Left ventricle myocardium inferior (tissue), 1 donor: ENCODE data around the gene SLCO2B1. TPM values are rescaled to one million over a fixed set of nuclear protein-coding genes. Genes with fewer than 3 reads are reported as not detected.

Experiments
- DNase-seq: peaks from one replicate; pipeline ENCODE4 v3.0.0-alpha.2; 2020
- H3K27ac ChIP-seq: fragments of 200-600 bp; replicated peaks from 2 replicates; pipeline ENCODE4 v1.8.0; 2021
- H3K27me3 ChIP-seq: fragments of 200-600 bp; 2 replicates; pipeline ENCODE4 v1.8.0; 2021; ENCODE audit warnings: low read depth
- H3K36me3 ChIP-seq: fragments of 200-600 bp; 2 replicates; pipeline ENCODE4 v1.8.0; 2021
- H3K4me1 ChIP-seq: fragments of 200-600 bp; 2 replicates; pipeline ENCODE4 v1.8.0; 2021
- H3K4me3 ChIP-seq: fragments of 200-600 bp; 2 replicates; pipeline ENCODE4 v1.8.0; 2021; ENCODE audit warnings: mild to moderate bottlenecking, moderate library complexity
- H3K9me3 ChIP-seq: fragments of 200-600 bp; replicated peaks from 2 replicates; pipeline ENCODE4 v1.8.0; 2021
- intact Hi-C: fragments of 100-400 bp; cut with micrococcal nuclease; formaldehyde crosslinking; loops from one replicate; pipeline ENCODE4 v1.11.0; 2022
- total RNA-seq: library from RNA; stranded (reverse); fragmentation: NEBNext Ultra II Directional; extraction: Animal tissue kit (Norgen Biotek cat#: 25700); gene quantifications from one replicate; pipeline ENCODE4 v1.2.1, GENCODE V29; 2021
- TF ChIP-seq, protein P1 (sequence below): fragments of 200-600 bp; IDR thresholded peaks from 2 replicates; pipeline ENCODE4 v1.8.0; 2021; ENCODE audit warnings: antibody characterized with exemption, mild to moderate bottlenecking, borderline replicate concordance
- donor health status: DM: no; HTN: yes; CAD: no; lungs with severe emphysema.

Gene SLCO2B1
- total RNA-seq, 1 donor from 2014 or later, result 22.7 TPM

DNA sequence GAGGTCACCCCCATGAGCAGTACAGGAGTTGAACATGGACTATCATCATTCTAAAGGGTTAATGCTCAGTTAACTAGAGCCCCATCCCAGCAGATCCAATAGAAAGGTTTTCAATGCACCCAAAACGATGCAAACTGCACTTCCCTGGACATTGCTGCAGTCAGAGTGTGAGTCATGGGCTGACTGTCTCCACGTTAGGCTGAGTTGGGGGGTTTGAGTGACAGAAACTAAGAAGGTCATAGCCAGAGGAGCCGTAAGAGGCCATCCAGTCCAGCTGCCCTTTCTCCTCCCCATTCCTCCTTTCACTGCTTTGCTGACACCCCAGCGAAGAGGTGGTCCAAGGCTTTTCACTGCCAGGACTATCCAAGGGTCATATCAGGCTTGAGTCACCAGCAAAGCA is 43.7 kb upstream of the SLCO2B1 start:
- no peaks in the 10 kb centered on the region for H3K36me3 ChIP-seq
- TF ChIP-seq, protein P1, sequence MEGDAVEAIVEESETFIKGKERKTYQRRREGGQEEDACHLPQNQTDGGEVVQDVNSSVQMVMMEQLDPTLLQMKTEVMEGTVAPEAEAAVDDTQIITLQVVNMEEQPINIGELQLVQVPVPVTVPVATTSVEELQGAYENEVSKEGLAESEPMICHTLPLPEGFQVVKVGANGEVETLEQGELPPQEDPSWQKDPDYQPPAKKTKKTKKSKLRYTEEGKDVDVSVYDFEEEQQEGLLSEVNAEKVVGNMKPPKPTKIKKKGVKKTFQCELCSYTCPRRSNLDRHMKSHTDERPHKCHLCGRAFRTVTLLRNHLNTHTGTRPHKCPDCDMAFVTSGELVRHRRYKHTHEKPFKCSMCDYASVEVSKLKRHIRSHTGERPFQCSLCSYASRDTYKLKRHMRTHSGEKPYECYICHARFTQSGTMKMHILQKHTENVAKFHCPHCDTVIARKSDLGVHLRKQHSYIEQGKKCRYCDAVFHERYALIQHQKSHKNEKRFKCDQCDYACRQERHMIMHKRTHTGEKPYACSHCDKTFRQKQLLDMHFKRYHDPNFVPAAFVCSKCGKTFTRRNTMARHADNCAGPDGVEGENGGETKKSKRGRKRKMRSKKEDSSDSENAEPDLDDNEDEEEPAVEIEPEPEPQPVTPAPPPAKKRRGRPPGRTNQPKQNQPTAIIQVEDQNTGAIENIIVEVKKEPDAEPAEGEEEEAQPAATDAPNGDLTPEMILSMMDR, result no peak
- no peak overlapping the region for H3K4me3 ChIP-seq
- intact Hi-C loops, result no loop called here
- peaks cover 36% of the 10 kb centered on the region for H3K27me3 ChIP-seq
- H3K4me1 ChIP-seq, result no peaks in the 10 kb centered on the region
- no peak overlapping the region for H3K27ac ChIP-seq
- H3K9me3 ChIP-seq, result peaks cover 13% of the 10 kb centered on the region
- DNase-seq, result no peak

DNA sequence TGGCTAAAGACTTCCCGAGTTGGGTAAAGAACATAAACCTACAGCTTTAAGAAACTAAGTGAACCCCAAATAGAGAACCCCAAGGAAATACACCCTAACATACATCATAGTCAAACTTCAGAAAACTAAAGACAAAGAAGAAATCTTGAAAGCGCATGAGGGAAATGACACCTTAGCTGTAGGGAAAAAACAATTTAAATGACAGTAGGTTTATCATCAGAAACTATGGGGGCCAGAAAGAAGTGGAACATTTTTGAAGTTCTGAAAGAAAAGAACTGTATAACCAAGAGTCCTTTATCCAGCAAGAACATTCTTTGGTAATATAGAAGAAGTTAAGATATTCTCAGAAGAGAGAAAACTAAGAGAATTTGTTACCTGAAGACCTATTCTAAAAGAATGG is 38.7 kb upstream of the SLCO2B1 start:
- Histone ChIP-seq H3K9me3 (peaks cover 38% of the 10 kb centered on the region), H3K36me3 (no peaks in the 10 kb centered on the region), H3K27ac (no peak overlapping the region), H3K4me1 (no peaks in the 10 kb centered on the region), H3K4me3 (no peak overlapping the region), H3K27me3 (peaks cover 12% of the 10 kb centered on the region)
- TF ChIP-seq, protein P1, result no peak
- DNase-seq, result no peak
- intact Hi-C loops, result no loop called here

DNA sequence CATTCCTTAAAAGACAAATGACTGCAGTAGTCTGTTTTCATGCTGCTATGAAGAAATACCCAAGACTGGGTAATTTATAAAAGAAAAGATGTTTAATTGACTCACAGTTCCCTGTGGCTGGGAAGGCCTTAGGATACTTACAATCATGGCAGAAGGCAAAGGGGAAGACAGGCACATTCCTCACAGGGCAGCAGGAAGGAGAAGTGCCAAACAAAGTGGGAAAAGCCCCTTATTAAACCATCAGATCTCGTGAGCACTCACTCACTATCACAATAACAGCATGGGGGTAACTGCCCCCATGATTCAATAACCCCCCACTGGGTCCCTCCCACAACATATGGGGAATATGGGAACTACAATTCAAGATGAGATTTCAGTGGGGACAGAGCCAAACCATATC is 37.9 kb upstream of the SLCO2B1 start:
- H3K36me3 ChIP-seq, result no peaks in the 10 kb centered on the region
- DNase-seq, result no peak
- H3K27ac ChIP-seq, result no peak overlapping the region
- no peak overlapping the region for H3K4me3 ChIP-seq
- intact Hi-C loops, result no loop called here
- H3K9me3 ChIP-seq, result peaks cover 38% of the 10 kb centered on the region
- TF ChIP-seq, protein P1, result no peak
- H3K27me3 ChIP-seq, result peaks cover 13% of the 10 kb centered on the region
- H3K4me1 ChIP-seq, result no peaks in the 10 kb centered on the region

DNA sequence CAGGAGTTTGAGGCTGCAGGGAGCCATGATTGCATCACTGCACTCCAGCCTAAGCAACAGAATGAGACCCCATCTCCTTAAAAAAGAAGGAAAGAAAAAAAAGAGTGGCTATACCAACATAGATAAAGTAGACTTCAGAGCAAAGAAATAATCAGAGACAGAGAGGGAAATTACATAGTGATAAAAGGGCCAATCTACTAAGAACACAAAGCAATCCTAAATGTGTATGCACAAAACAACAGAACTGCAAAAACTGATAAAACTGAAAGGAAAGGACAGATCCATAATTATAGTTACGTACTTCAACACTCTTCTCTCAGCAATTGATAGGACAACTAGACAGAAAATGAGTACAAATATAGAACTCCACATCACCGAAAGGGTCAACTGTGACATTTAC is 36.4 kb upstream of the SLCO2B1 start:
- Histone ChIP-seq H3K27me3 (peaks cover 26% of the 10 kb centered on the region), H3K27ac (no peak overlapping the region), H3K36me3 (no peaks in the 10 kb centered on the region), H3K9me3 (peaks cover 48% of the 10 kb centered on the region), H3K4me1 (no peaks in the 10 kb centered on the region), H3K4me3 (no peak overlapping the region)
- intact Hi-C loops, result no loop called here
- TF ChIP-seq, protein P1, result no peak
- DNase-seq, result no peak

DNA sequence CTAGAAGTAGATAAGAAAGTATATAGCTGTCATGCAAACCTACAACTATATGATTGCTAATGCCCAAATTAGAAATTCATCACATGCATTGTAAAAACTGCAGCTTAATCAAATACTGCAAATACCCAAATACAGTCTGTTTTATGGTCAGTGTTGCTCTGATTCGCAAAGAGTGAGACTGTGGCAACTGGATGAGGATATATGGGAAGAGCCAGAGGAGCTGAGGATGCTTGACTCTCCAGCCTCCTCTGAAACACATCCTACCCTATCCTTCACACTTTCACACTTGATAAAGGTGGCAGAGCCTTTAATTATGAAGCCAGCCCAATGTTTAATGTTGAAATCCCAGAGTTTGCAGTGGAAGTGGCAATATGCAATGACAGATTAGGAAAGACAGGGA is 32.3 kb upstream of the SLCO2B1 start:
- H3K36me3 ChIP-seq, result no peaks in the 10 kb centered on the region
- no peak for DNase-seq
- H3K4me1 ChIP-seq, result no peaks in the 10 kb centered on the region
- TF ChIP-seq, protein P1, result no peak
- intact Hi-C loops, result no loop called here
- peaks cover 18% of the 10 kb centered on the region for H3K27me3 ChIP-seq
- H3K27ac ChIP-seq, result no peak overlapping the region
- peaks cover 21% of the 10 kb centered on the region for H3K9me3 ChIP-seq
- H3K4me3 ChIP-seq, result no peak overlapping the region

DNA sequence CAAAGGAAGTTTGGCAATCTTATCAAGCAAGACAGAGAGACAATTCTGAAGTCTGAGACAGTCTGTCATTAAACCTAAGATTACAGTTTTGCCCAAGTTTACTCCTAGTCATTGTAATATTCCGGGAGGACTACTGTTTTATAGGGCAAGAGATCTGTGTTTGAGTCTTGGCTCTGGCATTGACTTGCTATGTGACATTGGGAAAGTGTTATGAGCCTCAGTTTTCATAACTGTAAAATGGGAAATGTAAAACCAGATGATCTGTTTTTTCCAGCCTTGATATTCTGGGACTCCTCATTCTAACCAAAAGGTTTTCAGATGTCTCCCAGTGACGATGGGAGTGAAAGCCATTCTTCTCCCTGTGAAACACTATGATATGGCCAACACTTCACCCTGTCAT is 24.3 kb upstream of the SLCO2B1 start:
- intact Hi-C loops, result no loop called here
- TF ChIP-seq, protein P1, result no peak
- Histone ChIP-seq H3K9me3 (no peaks in the 10 kb centered on the region), H3K4me3 (no peak overlapping the region), H3K27ac (no peak overlapping the region), H3K36me3 (no peaks in the 10 kb centered on the region), H3K4me1 (no peaks in the 10 kb centered on the region), H3K27me3 (peaks cover 37% of the 10 kb centered on the region)
- DNase-seq, result no peak
